Embryonic facial prominence (tissue), 1 donor: ENCODE measurements around the gene PTPRM.
A peak's percentile ranks its signal among the peaks of the same experiment; 100 is the strongest.

Experiments used
- DNase-seq: peaks from one replicate; pipeline ENCODE4 v3.0.0-alpha.2; 2016; ENCODE audit errors: extremely low spot score

Gene PTPRM

DNA sequence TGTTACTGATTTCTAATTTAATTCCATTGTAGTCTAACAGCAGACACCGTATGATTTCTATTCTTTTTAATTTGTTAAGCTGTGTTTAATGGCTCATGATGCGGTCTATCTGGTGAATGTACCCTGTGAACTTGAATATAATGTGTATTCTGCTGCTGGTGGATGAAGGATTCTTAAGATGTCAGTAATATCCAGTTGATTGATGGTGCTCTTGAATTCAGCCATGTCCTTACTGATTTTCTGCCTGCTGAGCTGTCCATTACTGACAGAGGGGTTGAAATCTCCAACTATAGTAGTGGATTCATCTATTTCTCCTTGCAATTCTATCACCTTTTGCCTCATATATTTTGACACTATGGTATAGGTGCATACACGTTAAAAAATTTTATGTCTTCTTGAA is 668.8 kb downstream of the PTPRM start:
- DNase-seq = no peak

DNA sequence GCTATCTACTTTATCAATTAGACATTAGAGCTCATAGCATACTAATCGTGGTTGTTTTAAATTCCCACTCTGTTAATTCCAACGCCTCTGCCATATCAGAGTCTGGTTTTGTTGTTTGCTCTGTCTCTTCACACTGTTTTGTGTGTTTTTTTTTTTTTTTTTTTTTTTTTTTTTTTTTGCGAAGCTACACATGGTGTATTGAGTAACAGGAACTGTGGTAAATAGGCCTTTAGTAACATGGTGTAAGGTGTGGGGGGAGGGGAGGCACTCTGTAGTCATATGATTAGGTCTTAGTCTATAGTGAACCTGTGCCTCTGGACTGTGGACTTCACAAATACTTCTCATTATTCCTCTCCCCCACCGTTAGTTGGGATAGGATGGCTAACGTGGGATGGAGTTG is 671.4 kb downstream of the PTPRM start:
- DNase-seq = no peak

DNA sequence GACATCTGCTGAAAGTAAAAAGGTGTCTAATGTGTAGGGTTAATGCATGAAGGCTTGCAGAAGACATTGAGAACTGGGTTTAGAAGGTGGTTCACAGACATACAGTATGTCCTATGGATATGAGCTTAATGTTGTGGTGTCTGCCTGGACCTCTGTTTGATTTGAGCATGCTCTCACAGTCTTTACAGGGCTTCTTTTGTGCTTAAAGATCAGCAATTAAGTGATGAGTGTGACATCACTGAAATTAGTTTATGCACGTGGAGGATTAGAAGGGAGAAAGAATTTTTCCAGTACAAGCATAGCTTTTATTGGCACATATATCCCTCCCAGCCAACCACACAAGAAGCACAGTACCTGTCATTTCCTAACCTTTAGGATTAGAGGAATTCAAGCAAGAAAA is 674.6 kb downstream of the PTPRM start:
- no peak for DNase-seq

DNA sequence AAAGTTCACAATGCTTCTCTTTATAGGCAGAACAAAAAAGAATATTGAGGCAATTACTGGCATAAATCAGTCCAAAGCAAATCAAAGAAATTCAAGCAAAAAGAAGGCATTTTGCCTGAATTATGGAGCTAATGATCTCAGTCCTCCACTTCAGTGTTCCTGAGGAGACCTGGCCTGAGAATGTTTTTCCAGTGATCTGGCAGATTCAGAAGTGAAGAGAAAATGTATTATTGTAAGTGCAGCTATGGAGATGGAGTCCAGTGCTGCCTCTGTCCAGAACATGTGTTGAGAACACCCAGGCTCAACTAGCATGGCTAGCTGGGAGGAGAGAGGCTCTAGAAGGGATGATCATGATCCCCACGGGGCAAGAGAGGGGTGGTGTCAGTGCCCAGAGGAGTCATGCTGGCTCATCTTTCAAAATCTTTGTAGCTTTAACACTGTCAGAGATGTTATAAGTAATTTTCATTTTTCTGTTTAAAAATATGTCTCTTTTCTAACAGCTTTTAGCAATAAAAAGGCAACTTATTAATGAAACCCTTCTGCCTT is 675.1 kb downstream of the PTPRM start:
- DNase-seq = no peak

DNA sequence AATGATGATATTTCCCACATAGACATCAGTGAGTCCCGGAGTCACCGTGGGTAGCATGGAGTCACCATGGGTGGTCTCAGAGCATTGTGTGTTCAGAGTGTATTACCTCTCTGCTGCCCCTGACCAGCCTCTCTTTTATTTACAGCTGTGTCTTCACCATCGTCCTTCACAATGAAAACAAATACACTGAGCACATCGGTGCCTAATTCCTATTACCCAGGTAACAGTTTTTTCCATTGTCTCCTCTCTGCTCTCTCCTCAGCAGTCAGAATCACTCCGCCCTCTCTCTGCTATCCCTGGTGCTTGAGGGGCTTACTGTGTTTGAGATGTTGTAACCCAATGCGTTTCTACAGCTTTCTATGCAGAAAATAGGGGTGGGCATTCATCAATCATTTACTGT is 680.6 kb downstream of the PTPRM start:
- no peak for DNase-seq

DNA sequence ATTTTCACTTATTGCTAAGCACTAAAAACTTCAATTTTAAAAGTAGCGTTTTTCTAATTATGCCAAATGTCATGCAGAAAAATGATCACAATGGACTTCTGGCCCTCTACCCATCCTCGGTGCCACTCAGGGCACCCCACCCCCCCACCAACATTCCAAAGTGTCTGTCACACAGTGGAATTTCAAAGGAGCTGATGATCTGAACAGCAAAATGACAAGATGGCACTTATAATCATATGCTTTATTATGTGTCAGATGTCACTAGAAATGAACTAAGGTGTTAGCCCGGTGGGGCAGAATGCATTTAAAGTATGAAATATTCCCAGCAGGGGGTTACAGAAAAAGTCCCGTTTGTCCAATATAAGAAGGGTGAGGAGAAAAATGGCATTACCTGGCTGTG is 681.5 kb downstream of the PTPRM start:
- DNase-seq = no peak

DNA sequence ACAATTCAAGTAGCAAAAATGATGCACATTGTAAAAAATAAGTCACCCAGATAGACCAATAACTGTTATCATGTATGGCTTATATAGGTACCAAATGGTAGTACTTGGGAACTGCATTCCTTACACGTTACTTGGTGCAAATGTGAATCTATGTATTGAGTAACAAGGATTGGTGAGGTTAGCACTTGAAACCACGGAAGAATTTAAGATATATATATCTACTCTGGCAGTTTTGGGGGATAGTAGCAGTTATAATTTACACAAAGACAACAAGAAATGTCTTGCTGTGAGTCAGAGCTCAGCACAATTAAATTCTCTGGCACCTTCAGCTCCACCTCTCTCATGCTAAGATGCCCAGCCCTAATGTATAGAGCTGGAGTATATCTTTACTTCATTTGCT is 682.7 kb downstream of the PTPRM start:
- DNase-seq = no peak

DNA sequence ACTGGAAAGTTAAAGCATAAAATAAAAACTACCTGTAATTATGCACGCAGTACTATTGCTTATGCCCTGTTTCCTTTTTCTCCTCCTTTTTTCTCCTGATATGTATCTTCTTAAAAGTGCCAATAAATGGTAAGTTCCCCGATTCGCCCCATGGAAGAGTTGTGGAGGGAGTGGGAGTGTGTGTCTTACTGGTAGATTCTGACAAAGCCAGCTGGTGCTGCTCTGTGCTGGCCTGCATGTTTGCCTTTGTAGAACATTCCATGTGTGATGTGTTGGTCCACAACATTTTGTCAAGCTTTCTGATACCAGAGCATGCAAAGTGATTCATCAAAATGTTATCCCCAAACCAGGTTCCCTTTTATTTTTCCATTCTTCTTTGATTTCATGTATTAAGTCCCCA is 685.3 kb downstream of the PTPRM start:
- no peak for DNase-seq

DNA sequence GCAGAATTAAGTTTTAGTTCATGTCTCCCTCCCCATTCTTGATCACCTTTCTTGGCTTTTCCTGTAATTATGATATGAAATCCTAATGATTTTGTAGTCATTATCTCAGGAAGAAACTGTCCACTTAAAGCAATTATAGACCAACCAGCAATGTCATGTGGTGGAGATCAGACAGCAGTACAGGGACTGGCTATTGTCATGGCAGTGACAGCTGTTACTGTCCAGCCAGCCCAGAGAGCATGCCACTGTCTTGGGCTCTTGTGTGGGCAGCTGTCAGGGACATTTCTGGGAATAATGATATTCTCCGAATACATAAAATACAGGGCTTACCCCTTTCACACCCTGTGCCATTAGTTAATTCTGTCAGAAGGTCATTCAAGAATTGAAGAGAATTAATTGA is 686.8 kb downstream of the PTPRM start:
- no peak for DNase-seq

DNA sequence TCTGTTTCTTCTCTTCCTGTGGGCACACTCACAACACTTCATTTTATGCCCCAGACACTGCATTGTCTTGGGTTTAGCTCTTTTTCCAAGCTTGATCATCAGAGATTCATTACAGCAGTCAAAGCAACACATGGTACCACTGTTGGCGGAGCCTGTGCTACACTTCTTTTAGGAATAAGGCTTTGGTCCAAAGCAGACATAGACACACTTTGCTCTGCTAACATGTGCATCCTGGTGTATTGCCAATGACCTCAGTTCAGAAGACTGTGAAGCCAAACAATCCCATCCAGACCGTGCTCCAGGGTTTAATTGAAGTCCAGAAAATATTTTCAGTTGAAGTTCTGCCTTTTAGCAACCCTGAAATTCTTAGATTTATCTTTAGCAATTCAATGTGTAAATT is 687.5 kb downstream of the PTPRM start:
- DNase-seq = no peak

DNA sequence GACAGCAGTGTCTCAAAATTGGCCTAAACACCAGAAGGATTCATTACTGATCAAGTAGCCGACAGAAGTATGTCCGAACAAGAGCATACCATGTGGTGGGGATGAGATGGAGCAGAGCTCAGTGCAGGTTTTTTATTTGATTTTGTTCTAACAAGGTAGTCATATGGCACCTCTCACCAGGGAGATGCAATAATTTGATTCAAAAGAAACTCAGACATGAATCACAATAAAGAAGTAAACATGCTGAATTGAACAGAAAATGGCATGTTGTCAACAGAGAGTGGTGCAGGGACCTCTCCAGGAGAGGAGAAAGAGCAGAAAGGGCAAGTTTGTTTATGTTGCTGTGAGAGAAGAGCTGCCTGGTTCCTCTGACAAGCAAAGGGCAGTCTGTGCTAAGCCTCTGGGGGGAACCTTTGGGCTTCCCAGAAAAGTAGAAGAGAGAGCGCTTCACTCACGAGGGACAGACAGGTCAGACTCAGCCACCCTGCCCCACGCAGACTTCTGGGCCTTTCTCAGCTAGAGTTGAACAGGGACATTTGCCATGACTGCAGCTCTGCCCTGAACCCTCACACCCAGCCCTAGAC is 690.8 kb downstream of the PTPRM start:
- no peak for DNase-seq

DNA sequence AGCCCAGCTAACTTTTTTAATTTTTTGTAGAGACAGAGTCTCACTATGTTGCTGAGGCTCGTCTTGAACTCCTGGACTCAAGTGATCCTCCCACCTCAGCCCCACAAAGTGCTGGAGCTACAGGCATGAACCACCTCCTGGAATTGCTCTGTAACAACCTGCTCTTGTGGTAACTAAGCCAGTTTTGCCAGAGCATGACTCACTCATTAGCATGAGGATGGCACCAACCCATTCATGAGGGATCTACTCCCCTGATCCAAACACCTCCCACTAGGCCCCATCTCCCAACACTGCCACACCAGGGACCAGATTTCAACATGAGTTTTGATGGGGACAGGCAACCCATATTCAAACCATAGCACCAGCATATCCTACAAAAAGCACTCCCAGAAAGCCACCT is 693.2 kb downstream of the PTPRM start:
- DNase-seq = no peak

DNA sequence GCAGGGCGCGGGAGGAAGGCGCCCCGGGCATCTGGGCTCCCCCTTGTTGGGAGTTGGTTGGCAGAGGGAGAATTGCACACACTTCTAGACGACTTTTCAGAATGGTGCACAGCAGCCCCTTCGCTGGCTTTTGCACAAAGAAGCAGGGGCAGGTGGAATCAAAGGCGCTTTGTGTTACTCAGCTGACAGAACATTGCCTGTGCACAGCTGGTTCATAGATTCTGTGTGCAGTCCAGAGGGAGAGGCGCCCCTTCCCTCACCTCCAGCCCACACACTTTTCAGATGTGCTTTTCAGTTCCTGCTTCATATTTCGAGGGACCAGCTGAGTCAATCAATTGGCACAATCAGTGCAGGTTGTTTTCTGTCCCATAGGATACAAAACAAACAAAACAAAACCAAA is 693.7 kb downstream of the PTPRM start:
- no peak for DNase-seq

DNA sequence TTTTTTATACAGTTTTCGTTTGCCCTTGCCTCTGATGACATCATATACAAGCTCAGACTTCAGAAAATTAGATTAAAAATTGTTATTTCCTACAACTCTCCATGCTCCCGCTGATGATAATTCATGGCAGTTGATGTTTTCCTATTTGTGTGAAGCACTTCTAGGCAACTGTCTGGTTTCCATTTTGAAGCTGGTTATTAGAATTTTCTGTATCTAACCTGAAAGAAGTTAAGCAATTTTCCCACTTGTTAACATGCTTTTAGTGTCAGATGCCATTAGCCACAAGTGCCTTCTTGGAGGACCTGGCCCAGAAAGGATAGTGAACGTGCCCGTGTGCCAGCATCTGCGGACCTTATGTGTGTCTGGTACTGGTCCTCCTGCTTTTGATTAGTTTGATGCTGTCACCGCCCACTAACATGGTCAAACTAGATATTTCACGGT is 694.6 kb downstream of the PTPRM start:
- peak; percentile 52 for DNase-seq

DNA sequence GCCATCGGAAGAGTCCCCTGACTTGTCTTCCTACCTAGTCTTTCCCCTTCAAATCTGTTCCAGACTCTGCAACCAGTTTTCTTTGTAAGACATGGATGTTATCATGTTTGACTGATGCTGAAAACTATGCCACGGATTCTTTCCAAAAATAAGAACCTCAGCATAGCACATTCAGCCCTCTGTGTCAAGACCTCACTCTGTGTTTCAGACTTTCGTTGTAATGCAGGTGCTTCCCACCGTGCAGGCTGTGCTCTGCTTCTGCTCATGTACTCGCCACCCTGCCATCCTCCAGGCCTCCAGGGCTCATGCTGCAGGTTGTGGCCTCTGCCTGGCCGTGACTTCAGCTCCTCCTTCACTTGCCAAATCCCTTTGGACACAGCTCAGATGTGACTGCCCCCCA is 695.1 kb downstream of the PTPRM start:
- DNase-seq = no peak

DNA sequence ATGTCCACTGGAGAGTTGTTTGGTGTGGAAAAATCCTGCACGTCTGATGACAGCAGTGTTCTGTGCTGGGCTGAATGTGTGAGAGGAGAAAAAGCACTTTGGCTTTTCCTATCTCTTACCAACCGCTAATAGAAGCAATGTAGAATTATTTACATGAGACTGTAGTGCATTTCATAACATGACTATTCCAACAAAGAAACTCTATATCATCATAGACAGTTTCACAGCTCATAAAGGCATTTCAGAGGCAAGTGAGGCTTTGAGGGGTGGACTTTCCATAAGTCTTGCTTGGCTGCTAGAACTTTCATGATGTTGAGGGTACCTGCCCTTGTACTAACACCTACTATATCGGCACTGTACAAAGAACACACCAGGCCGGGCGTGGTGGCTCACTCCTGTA is 697.0 kb downstream of the PTPRM start:
- no peak for DNase-seq

DNA sequence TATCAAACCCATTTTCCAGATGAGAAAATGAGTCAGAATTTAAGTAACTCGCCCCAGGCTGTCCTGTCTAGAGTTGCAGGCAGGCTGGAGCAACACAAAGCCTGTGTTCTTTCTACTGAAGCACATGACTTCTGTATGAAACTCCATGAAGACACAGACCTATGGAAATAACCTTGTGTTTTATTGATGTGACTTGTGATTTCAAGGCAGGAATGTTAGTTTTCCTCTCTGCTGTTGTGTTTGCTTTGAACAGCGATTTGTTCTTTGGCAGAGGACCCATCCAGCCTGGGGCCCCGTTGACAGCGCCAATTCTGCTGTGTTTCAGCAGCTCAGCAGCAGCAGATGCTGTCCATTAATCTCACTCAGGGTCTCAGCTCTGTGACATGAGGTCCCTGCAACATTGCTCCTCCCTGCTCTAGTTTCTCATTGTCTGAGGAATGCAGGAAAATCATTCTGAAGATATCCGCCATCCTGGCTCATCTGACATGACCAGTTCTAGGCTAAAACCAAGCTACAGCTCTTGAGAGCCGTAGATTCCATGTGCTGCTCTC is 697.8 kb downstream of the PTPRM start:
- DNase-seq = no peak

DNA sequence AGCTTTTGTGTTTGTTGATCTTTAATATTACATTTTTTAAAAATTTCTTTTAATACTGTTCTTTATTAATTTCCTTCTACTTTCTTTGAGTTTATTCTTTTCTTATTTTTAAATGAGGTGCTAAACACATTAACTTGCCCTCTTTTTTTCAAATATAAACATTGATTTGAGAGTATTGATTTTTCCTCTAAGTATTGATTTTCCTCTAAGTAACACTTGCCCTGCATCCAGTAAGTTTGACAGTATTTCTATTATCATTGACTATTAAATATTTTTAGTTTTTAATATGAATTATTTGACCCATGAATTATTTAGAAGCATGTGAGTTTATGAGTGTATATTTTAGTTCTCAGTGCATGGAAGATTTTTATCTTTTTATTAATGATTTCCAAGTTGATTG is 705.1 kb downstream of the PTPRM start:
- DNase-seq = no peak

DNA sequence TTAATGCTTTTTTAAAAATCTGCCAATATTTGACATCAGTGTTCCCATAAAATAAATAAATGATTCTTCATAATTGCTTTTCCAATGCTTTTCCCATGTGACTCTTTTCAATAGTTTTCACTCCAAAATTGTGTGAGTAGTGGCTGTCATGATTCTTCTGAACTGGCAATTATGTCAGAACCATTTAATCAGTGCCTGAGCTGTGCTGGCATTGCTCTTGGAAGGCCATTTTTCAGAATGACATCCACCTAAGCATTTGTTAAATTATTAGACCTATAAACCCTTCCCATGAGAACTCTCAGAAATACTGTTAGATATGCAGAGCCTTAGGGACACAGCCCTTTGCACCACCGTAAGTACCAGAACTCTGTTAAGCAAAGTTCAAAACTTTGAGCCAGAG is 707.3 kb downstream of the PTPRM start:
- DNase-seq = no peak

DNA sequence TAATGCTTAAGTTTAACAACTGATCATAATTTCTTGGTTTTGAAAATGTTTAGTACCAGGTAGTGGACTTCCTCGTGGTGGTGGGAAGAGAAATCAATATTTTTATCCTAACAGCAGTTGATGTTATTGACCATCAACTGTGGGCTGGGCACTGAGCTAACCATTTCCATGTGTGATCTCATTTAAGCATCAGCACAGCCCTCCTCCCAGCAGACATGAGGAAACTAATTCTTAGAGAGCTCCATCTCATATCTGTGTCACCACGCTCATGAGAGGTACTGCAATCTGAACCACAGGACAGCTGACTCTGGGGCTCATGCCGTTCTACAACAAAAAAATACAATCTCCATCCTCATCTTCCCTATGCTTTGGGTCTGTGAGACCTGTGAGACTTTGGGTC is 709.3 kb downstream of the PTPRM start:
- DNase-seq = no peak

DNA sequence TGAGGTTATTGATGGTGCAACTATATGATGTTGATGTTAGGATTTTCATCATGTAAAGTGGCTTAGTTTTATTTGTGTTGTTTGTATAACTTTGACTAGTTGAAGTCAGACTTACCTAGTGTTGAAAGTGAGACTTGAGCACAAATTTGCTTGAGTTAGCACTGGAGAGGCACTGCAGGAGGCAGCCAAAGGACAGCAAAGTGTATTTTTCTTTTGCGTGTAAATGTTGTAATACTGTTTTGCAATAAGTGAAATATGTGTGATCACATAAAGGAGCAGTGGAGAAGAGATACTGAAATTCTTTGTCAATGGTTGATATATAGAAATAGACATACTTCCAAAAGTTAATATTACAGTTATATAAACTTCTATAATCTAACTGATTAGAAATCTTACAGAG is 710.2 kb downstream of the PTPRM start:
- no peak for DNase-seq

DNA sequence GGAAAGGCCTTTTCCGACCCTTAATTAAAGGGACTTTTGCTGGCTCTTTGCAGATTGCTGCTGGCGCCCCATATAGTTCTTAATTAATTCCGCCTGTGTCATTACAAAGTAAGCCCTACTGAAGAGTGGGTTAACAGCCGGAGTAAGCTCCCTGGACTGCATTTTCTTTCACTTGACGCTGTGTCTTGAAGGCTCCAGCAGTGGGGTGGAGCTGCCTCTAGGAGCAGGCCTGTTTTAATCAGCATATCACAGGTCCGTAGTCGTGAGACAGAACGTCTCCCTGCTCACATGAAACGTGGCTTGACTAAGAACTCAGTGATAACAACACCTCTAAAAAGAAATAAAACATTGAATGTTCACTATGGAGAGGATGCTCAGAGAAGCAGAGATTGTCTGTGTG is 712.2 kb downstream of the PTPRM start:
- no peak for DNase-seq

DNA sequence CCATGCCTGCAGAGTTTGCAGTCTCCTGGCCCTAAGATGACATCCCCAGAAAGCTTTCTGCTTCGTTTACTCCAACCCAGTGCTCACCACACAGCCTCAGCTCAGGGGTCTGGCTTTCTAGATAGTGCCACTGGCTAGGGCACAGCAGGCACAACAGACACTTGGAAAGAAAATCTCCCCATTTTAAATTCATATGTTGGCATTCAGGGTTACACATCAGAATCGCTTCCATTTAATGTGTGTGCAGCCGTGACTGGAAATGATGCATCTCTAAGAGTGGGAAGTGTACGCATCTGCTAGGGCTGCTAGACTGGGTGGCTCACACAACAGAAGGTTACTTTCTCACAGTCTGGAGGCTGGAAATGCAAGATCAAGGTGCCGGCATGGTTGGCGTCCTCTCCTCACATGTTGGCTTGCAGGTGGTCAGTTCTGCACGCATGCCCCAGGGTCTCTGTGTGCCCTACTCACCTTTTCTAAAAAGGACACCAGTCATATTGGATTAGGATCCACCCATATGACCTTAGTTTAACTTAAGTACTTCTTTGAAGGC is 712.7 kb downstream of the PTPRM start:
- no peak for DNase-seq
